ENCODE measurements around the gene LRRC1. TPM values are rescaled to one million over a fixed set of nuclear protein-coding genes. Genes with fewer than 3 reads are reported as not detected.

The LRRC1 gene
- total RNA-seq, 1 experiment from 2014 or later, result 10.3 TPM

DNA sequence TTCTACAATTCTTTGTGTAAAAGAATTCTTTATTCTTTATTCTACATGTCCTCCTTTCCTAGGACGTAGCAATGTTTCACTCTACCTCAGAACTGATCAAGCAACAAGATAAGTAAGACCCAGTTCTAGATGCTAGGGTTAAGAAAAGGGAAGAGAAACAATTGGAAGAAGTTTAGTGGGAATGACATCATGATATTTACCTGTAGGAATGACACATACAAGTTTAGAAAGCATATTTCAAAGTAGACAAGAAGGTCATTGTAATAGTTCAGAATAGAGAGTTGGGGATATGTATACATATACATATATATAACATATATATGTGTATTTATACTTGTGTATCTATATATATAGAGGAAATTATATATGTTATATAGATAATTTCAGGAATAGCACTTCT lies 43.4 kb upstream of the LRRC1 start:
- Histone ChIP-seq H3K4me2 (ENCODE audit: insufficient read depth, insufficient read length, low read length) (no peak overlapping the region), H3K14ac (ENCODE audit: insufficient read depth, low read length) (no peak overlapping the region), H3K23me2 (ENCODE audit: insufficient read length, low read depth, low read length, poor library complexity, severe bottlenecking) (no peaks in the 10 kb centered on the region), H3K18ac (ENCODE audit: insufficient read length, low read depth, low read length) (no peak overlapping the region), H2AFZ (ENCODE audit: low read length) (no peak overlapping the region), H2BK5ac (ENCODE audit: insufficient read length, low read length) (no peak overlapping the region), H3K56ac (ENCODE audit: insufficient read length, low read depth, low read length) (no peak overlapping the region), H4K91ac (ENCODE audit: insufficient read length, low read depth, low read length) (no peak overlapping the region), H3T11ph (ENCODE audit: low read length) (no peak overlapping the region), H2BK15ac (ENCODE audit: low read depth, low read length) (no peak overlapping the region), H4K5ac (ENCODE audit: insufficient read length, low read depth, low read length) (no peak overlapping the region), H3K9ac (ENCODE audit: extremely low read depth, insufficient read length, low read length) (no peak overlapping the region), H2BK12ac (ENCODE audit: insufficient read length, low read depth, low read length) (no peak overlapping the region), H3K79me2 (ENCODE audit: insufficient read depth, low read length) (no peaks in the 10 kb centered on the region), H2BK120ac (ENCODE audit: low read depth, low read length, poor library complexity, severe bottlenecking) (no peak overlapping the region), H4K8ac (replicated peaks; ENCODE audit: insufficient read length, low read depth, low read length) (no peak overlapping the region), H2AK5ac (ENCODE audit: insufficient read length, low read length) (no peak overlapping the region), H3K27me3 (ENCODE audit: insufficient read depth, low read length) (no peaks in the 10 kb centered on the region), H3K23ac (ENCODE audit: insufficient read length, low read depth, low read length) (no peak overlapping the region), H3K9me3 (ENCODE audit: control insufficient read depth, low read depth, low read length) (no peaks in the 10 kb centered on the region), H2BK20ac (ENCODE audit: low read depth, low read length, poor library complexity, severe bottlenecking) (no peak overlapping the region), H3K79me1 (ENCODE audit: insufficient read depth, low read depth, low read length, poor library complexity, severe bottlenecking) (no peaks in the 10 kb centered on the region), H4K20me1 (ENCODE audit: control insufficient read depth, insufficient read depth, insufficient read length) (no peaks in the 10 kb centered on the region), H3K27ac (ENCODE audit: insufficient read length, low read depth, low read length) (no peak overlapping the region), H3K4me1 (ENCODE audit: insufficient read depth, low read length) (no peaks in the 10 kb centered on the region; the same call in 1 of the 2 replicates), H3K4ac (ENCODE audit: low read depth, low read length) (no peak overlapping the region)
- Mint-ChIP-seq H3K27ac (no peak overlapping the region), H3K36me3 (ENCODE audit: insufficient read depth in 1 of 3, low read depth in 3 of 3) (no peaks in the 10 kb centered on the region), H3K4me1 (peaks cover 9 to 10% of the 10 kb centered on the region in 2 experiments), H3K4me3 (no peak overlapping the region), H3K27me3 (ENCODE audit: low read depth) (no peaks in the 10 kb centered on the region), H3K9me3 (no peaks in the 10 kb centered on the region)
- TF ChIP-seq, protein P1, sequence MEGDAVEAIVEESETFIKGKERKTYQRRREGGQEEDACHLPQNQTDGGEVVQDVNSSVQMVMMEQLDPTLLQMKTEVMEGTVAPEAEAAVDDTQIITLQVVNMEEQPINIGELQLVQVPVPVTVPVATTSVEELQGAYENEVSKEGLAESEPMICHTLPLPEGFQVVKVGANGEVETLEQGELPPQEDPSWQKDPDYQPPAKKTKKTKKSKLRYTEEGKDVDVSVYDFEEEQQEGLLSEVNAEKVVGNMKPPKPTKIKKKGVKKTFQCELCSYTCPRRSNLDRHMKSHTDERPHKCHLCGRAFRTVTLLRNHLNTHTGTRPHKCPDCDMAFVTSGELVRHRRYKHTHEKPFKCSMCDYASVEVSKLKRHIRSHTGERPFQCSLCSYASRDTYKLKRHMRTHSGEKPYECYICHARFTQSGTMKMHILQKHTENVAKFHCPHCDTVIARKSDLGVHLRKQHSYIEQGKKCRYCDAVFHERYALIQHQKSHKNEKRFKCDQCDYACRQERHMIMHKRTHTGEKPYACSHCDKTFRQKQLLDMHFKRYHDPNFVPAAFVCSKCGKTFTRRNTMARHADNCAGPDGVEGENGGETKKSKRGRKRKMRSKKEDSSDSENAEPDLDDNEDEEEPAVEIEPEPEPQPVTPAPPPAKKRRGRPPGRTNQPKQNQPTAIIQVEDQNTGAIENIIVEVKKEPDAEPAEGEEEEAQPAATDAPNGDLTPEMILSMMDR (conservative IDR thresholded peaks at IDR 0.05), result no peak
- no CpG with 5 or more reads among the region's 1 CpG for WGBS (ENCODE audit: extremely low coverage, insufficient read length, low lambda C conversion rate)
- no peak for DNase-seq

All from H9 (cell line).